Fibroblast of lung (primary cell): ENCODE measurements around the gene OR2V2. TPM values are rescaled to one million over a fixed set of nuclear protein-coding genes. Genes with fewer than 3 reads are reported as not detected.

Source experiments
- DNase-seq, 2 donors: peaks; one replicate each; pipeline versions ENCODE4 v3.0.0 to v3.0.0-alpha.2; 2010; ENCODE audit warnings: low read depth in 2 of 2
- H2AFZ ChIP-seq: 2 replicates; pipeline ENCODE4 v1.5.1; 2012; ENCODE audit warnings: low read length, control low read depth, inconsistent platforms
- H3K27ac ChIP-seq: 2 replicates; pipeline ENCODE4 v1.5.1; 2011; ENCODE audit warnings: low read length, control low read depth; ENCODE audit not compliant: insufficient read depth
- H3K27me3 ChIP-seq: 2 replicates; pipeline ENCODE4 v1.5.1; 2011; ENCODE audit warnings: mild to moderate bottlenecking, low read length; ENCODE audit not compliant: control insufficient read depth, insufficient read depth
- H3K36me3 ChIP-seq: 2 replicates; pipeline ENCODE4 v1.5.1; 2011; ENCODE audit warnings: low read length; ENCODE audit not compliant: control insufficient read depth, insufficient read depth
- H3K4me1 ChIP-seq: 2 replicates; pipeline ENCODE4 v1.5.1; 2011; ENCODE audit warnings: low read length; ENCODE audit not compliant: control insufficient read depth, insufficient read depth; ENCODE audit errors: extremely low read depth
- H3K4me2 ChIP-seq: 2 replicates; pipeline ENCODE4 v1.5.1; 2011; ENCODE audit warnings: low read length, control low read depth; ENCODE audit not compliant: insufficient read depth; ENCODE audit errors: extremely low read depth
- H3K4me3 ChIP-seq, 4 experiments: fragments of 200-600 bp in 1 of 4; sonication (generic) in 1 of 4; replicated peaks in 1 of 4; 2 replicates each; pipeline ENCODE4 v1.5.1; 2011 to 2016; ENCODE audit warnings: low read length in 4 of 4, low read depth in 3 of 4, mild to moderate bottlenecking in 3 of 4, control low read depth in 2 of 4, inconsistent platforms in 1 of 4, mixed read lengths in 1 of 4; ENCODE audit not compliant: insufficient read depth in 1 of 4; ENCODE audit errors: control extremely low read depth in 1 of 4
- H3K79me2 ChIP-seq: 2 replicates; pipeline ENCODE4 v1.5.1; 2012; ENCODE audit warnings: mild to moderate bottlenecking, low read length, inconsistent platforms; ENCODE audit not compliant: control insufficient read depth, insufficient read depth
- H3K9ac ChIP-seq: 2 replicates; pipeline ENCODE4 v1.5.1; 2011; ENCODE audit warnings: mild to moderate bottlenecking, low read length, control low read depth; ENCODE audit not compliant: insufficient read depth
- H3K9me3 ChIP-seq: 2 replicates; pipeline ENCODE4 v1.5.1; 2012; ENCODE audit warnings: low read depth, low read length; ENCODE audit not compliant: control insufficient read depth, insufficient read depth
- H4K20me1 ChIP-seq: 2 replicates; pipeline ENCODE4 v1.5.1; 2011; ENCODE audit warnings: low read length; ENCODE audit not compliant: control insufficient read depth, insufficient read depth; ENCODE audit errors: extremely low read depth
- CTCF ChIP-seq, 2 donors: IDR thresholded peaks in 1 of 2; conservative IDR thresholded peaks in 1 of 2; 1 replicate in 1 of 2; 2 replicates in 1 of 2; pipeline ENCODE4 v1.5.1; 2011 to 2012; ENCODE audit warnings: low read length in 2 of 2, control low read depth in 1 of 2, inconsistent platforms in 1 of 2, low read depth in 1 of 2, mild to moderate bottlenecking in 1 of 2
- EZH2 ChIP-seq: IDR thresholded peaks from 2 replicates; pipeline ENCODE4 v1.5.1; 2012; ENCODE audit warnings: low read length, control low read depth, mild to moderate bottlenecking; ENCODE audit errors: missing control alignments
- polyA plus RNA-seq, 2 donors: library from polyadenylated mRNA; depleted of rRNA in 1 of 2; stranded (reverse) in 1 of 2; unstranded in 1 of 2; fragments of >200 nt; gene quantifications; 2 replicates each; pipeline ENCODE4 v1.2.1, GENCODE V29; 2011 to 2012; ENCODE audit warnings: missing spikeins in 1 of 2
- total RNA-seq: library from RNA; depleted of rRNA; stranded (reverse); fragments of >200 nt; gene quantifications from 2 replicates; pipeline ENCODE4 v1.2.1, GENCODE V29; 2014

Gene OR2V2
- total and polyA plus RNA-seq, 2 donors (not counting 1 experiment from before 2014, with no cell fraction given) = not detected

GRCh38 chr5:181114844-181115778 is 32.3 kb upstream of the OR2V2 start:
- H4K20me1 ChIP-seq = no peaks in the 10 kb centered on the region
- H3K27me3 ChIP-seq = peaks cover 20% of the 10 kb centered on the region
- H3K36me3 ChIP-seq = no peaks in the 10 kb centered on the region
- H3K4me3 ChIP-seq = peak overlapping the region; percentile 9 to 37 (median 24)
- H3K9me3 ChIP-seq = no peaks in the 10 kb centered on the region
- H3K9ac ChIP-seq = no peak overlapping the region
- no peaks in the 10 kb centered on the region for H3K4me1 ChIP-seq
- H2AFZ ChIP-seq = peak overlapping the region; percentile 59
- H3K4me2 ChIP-seq = peak overlapping the region; percentile 68
- DNase-seq = peak; percentile 45 to 59
- no peaks in the 10 kb centered on the region for H3K79me2 ChIP-seq
- H3K27ac ChIP-seq = no peak overlapping the region
- TF ChIP-seq EZH2 (peak; percentile 47), CTCF (conservative IDR thresholded peaks at IDR 0.05 in 1 of 2, IDR thresholded peaks at IDR 0.05 in 1 of 2; ENCODE audit: low read depth in 1 of 2, low read length in 2 of 2) (no peak)

- Histone ChIP-seq H3K4me2 (no peak overlapping the region), H2AFZ (no peak overlapping the region), H3K36me3 (no peaks in the 10 kb centered on the region), H3K9me3 (no peaks in the 10 kb centered on the region), H3K9ac (no peak overlapping the region), H3K27ac (no peak overlapping the region), H3K4me1 (no peaks in the 10 kb centered on the region), H3K79me2 (no peaks in the 10 kb centered on the region), H3K4me3 (no peak overlapping the region), H4K20me1 (no peaks in the 10 kb centered on the region), H3K27me3 (peaks cover 11% of the 10 kb centered on the region)
- no peak for DNase-seq
- TF ChIP-seq EZH2 (no peak), CTCF (conservative IDR thresholded peaks at IDR 0.05 in 1 of 2, IDR thresholded peaks at IDR 0.05 in 1 of 2; ENCODE audit: low read depth in 1 of 2, low read length in 2 of 2) (no peak)
Measured at GRCh38 chr5:181118369-181118768, 29.0 kb upstream of the OR2V2 start.

- H2AFZ ChIP-seq = no peak overlapping the region
- no peak overlapping the region for H3K4me2 ChIP-seq
- H3K27me3 ChIP-seq = peaks cover 7% of the 10 kb centered on the region
- H3K9me3 ChIP-seq = no peaks in the 10 kb centered on the region
- H3K9ac ChIP-seq = no peak overlapping the region
- no peak overlapping the region for H3K4me3 ChIP-seq
- no peaks in the 10 kb centered on the region for H4K20me1 ChIP-seq
- no peaks in the 10 kb centered on the region for H3K36me3 ChIP-seq
- no peak for DNase-seq
- TF ChIP-seq CTCF (conservative IDR thresholded peaks at IDR 0.05 in 1 of 2, IDR thresholded peaks at IDR 0.05 in 1 of 2; ENCODE audit: low read depth in 1 of 2, low read length in 2 of 2) (no peak), EZH2 (no peak)
- no peaks in the 10 kb centered on the region for H3K4me1 ChIP-seq
- H3K27ac ChIP-seq = no peak overlapping the region
- H3K79me2 ChIP-seq = no peaks in the 10 kb centered on the region
Measured at GRCh38 chr5:181119105-181119504, 28.3 kb upstream of the OR2V2 start.
